ENCODE data around the gene ACAP1. TPM values are rescaled to one million over a fixed set of nuclear protein-coding genes. Genes with fewer than 3 reads are reported as not detected.

The ACAP1 gene
- total RNA-seq, 1 experiment from 2014 or later, result 8.8 TPM

- TF ChIP-seq ATF3 (IDR thresholded peaks at IDR 0.05) (no peak), CTCF (IDR thresholded peaks at IDR 0.05 in 2 of 3, conservative IDR thresholded peaks at IDR 0.05 in 1 of 3; ENCODE audit: borderline replicate concordance in 1 of 3, insufficient read depth in 1 of 3, low read depth in 2 of 3, low read length in 2 of 3) (no peak), EZH2 (IDR thresholded peaks at IDR 0.05) (no peak), ZNF274 (IDR thresholded peaks at IDR 0.05; ENCODE audit: low read depth, low read length) (no peak), ELF1 (IDR thresholded peaks at IDR 0.05; ENCODE audit: borderline replicate concordance, low read depth) (no peak), POLR2AphosphoS5 (IDR thresholded peaks at IDR 0.05; ENCODE audit: low read depth, low read length) (peak; percentile 76), ZBTB33 (IDR thresholded peaks at IDR 0.05; ENCODE audit: extremely low read depth, insufficient replicate concordance, low read length) (no peak), MAX (IDR thresholded peaks at IDR 0.05) (peak; percentile 73; the same call in 1 of the 2 replicates), RAD21 (IDR thresholded peaks at IDR 0.05; ENCODE audit: low read depth) (no peak), SIN3A (IDR thresholded peaks at IDR 0.05; ENCODE audit: low read depth) (no peak; the same call in 1 of the 2 replicates), SRF (IDR thresholded peaks at IDR 0.05; ENCODE audit: low read depth) (no peak), YY1 (IDR thresholded peaks at IDR 0.05; ENCODE audit: extremely low read depth, insufficient replicate concordance, low read depth, low read length) (no peak)
These were observed 6.8 kb upstream of the ACAP1 start (continued) for GRCh38 chr17:7329374-7329996.

Measured in HCT116 (cell line).